Panc1 (cell line): ENCODE results near the gene FBXW8. TPM values are rescaled to one million over a fixed set of nuclear protein-coding genes. Genes with fewer than 3 reads are reported as not detected.

Experiments
- ATAC-seq: fragments of 200-7000 bp; cut with Tn5 transposase; 2 replicates; pipeline ENCODE4 v1.9.1; 2020; ENCODE audit warnings: mild to moderate bottlenecking, moderate library complexity
- BruUV-seq: library from RNA; stranded (reverse); fragments of 400-500 nt; replicated peaks from 2 replicates; lab custom pipeline; 2021; lab: Mats Ljungman, UMichigan
- CTCF ChIA-PET: fragments of 300-600 bp; sonication (Branson Sonifier 250); formaldehyde crosslinking; loops from one replicate; lab custom pipeline; 2022; ENCODE audit warnings: antibody characterized with exemption; lab: Charles Lee
- POLR2A ChIA-PET: fragments of 300-600 bp; sonication (Branson Sonifier 250); formaldehyde crosslinking; loops from one replicate; lab custom pipeline; 2022; ENCODE audit warnings: antibody characterized with exemption; lab: Charles Lee
- DNase-seq: peaks from one replicate; pipeline ENCODE4 v3.0.0-alpha.2; 2010; ENCODE audit warnings: low read depth, low spot score
- H3K27ac ChIP-seq: 2 replicates; pipeline ENCODE4 v1.5.1; 2011; ENCODE audit warnings: mild to moderate bottlenecking, low read length, inconsistent platforms
- H3K27me3 ChIP-seq: fragments of 200-500 bp; sonication (Bioruptor generic); 2 replicates; pipeline ENCODE4 v1.6.0; 2014; ENCODE audit warnings: low read length, inconsistent platforms; ENCODE audit not compliant: control insufficient read depth, insufficient read depth
- H3K36me3 ChIP-seq: fragments of 200-500 bp; sonication (Bioruptor generic); 2 replicates; pipeline ENCODE4 v1.5.1; 2014; ENCODE audit warnings: inconsistent platforms, mild to moderate bottlenecking, low read length, moderate library complexity; ENCODE audit not compliant: control insufficient read depth, insufficient read depth
- H3K4me1 ChIP-seq: 2 replicates; pipeline ENCODE4 v1.5.1; 2011; ENCODE audit warnings: inconsistent platforms, mild to moderate bottlenecking, low read length, moderate library complexity; ENCODE audit not compliant: control insufficient read depth, insufficient read depth
- H3K4me3 ChIP-seq, 2 experiments: 2 replicates each; pipeline ENCODE4 v1.5.1; 2011 to 2012; ENCODE audit warnings: low read depth in 2 of 2, low read length in 2 of 2, mild to moderate bottlenecking in 2 of 2, inconsistent platforms in 1 of 2, moderate library complexity in 1 of 2
- H3K9me3 ChIP-seq: fragments of 200-500 bp; sonication (Bioruptor generic); 2 replicates; pipeline ENCODE4 v1.5.1; 2014; ENCODE audit warnings: low read depth, mild to moderate bottlenecking, inconsistent platforms, low read length, moderate library complexity; ENCODE audit not compliant: control insufficient read depth, insufficient read depth
- POLR2AphosphoS5 ChIP-seq: IDR thresholded peaks from 2 replicates; pipeline ENCODE4 v1.6.1; 2012; ENCODE audit warnings: mild to moderate bottlenecking, low read depth, low read length, moderate library complexity
- SIN3A ChIP-seq: IDR thresholded peaks from 2 replicates; pipeline ENCODE4 v1.6.1; 2012; ENCODE audit warnings: low read depth, mild to moderate bottlenecking, low read length, moderate library complexity, borderline replicate concordance; ENCODE audit not compliant: insufficient read depth
- TCF7L2 ChIP-seq: IDR thresholded peaks from 2 replicates; pipeline ENCODE4 v1.6.1; 2011; ENCODE audit warnings: mild to moderate bottlenecking, low read depth, low read length, inconsistent platforms
- in situ Hi-C: cut with HindIII; loops from 2 replicates; pipeline ENCODE4 v1.10.0; 2016; ENCODE audit warnings: low sequenced_read_pairs, low pct_unique_long_range_greater_than_20kb
- intact Hi-C: fragments of 100-400 bp; cut with micrococcal nuclease; formaldehyde crosslinking; loops from one replicate; pipeline ENCODE4 v1.10.0; 2022; ENCODE audit not compliant: unreplicated experiment
- total RNA-seq: library from RNA; stranded (reverse); gene quantifications from one replicate; pipeline ENCODE4 v1.2.1, GENCODE V29; 2021; ENCODE audit not compliant: unreplicated experiment
- TF ChIP-seq, protein P1 (sequence below), 2 experiments: IDR thresholded peaks; 2 replicates each; pipeline ENCODE4 v1.6.1; 2011 to 2012; ENCODE audit warnings: low read depth in 2 of 2, control low read depth in 1 of 2, low read length in 1 of 2, mild to moderate bottlenecking in 1 of 2, moderate library complexity in 1 of 2; ENCODE audit not compliant: insufficient read depth in 1 of 2
- TF ChIP-seq, protein P2 (sequence below): fragments of 450-650 bp; IDR thresholded peaks from 2 replicates; pipeline ENCODE4 v1.5.1; 2017; ENCODE audit warnings: mild to moderate bottlenecking

FBXW8 gene
- total RNA-seq, 1 experiment from 2014 or later = 18.0 TPM

DNA sequence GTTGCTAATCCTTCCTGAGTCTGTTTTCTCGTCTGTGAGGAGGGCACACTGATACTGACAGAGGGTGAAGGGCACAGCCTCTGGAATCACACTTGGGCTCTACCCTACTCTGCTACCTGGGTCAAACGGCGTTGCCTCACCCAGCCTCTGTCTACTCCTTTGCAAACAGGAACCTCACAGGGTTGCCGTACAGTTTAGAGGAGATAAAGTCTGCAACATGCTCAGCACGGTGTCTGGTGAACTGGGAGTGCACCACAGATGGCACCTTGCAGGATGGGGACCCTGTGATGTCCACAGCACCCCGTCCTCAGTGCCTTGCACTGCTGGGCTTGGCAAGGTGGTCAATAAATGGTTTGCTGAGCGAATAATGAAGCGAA is 150.2 kb downstream of the FBXW8 start:
- in situ Hi-C loops = no loop called here
- ChIA-PET CTCF (no interaction called here), POLR2A (no interaction called here)
- H3K4me3 ChIP-seq = no peak overlapping the region
- H3K27ac ChIP-seq = no peak overlapping the region
- H3K27me3 ChIP-seq = no peaks in the 10 kb centered on the region
- H3K36me3 ChIP-seq = no peaks in the 10 kb centered on the region
- intact Hi-C loops = no loop called here
- TF ChIP-seq TCF7L2 = no peak
- TF ChIP-seq, protein P1, sequence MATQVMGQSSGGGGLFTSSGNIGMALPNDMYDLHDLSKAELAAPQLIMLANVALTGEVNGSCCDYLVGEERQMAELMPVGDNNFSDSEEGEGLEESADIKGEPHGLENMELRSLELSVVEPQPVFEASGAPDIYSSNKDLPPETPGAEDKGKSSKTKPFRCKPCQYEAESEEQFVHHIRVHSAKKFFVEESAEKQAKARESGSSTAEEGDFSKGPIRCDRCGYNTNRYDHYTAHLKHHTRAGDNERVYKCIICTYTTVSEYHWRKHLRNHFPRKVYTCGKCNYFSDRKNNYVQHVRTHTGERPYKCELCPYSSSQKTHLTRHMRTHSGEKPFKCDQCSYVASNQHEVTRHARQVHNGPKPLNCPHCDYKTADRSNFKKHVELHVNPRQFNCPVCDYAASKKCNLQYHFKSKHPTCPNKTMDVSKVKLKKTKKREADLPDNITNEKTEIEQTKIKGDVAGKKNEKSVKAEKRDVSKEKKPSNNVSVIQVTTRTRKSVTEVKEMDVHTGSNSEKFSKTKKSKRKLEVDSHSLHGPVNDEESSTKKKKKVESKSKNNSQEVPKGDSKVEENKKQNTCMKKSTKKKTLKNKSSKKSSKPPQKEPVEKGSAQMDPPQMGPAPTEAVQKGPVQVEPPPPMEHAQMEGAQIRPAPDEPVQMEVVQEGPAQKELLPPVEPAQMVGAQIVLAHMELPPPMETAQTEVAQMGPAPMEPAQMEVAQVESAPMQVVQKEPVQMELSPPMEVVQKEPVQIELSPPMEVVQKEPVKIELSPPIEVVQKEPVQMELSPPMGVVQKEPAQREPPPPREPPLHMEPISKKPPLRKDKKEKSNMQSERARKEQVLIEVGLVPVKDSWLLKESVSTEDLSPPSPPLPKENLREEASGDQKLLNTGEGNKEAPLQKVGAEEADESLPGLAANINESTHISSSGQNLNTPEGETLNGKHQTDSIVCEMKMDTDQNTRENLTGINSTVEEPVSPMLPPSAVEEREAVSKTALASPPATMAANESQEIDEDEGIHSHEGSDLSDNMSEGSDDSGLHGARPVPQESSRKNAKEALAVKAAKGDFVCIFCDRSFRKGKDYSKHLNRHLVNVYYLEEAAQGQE (IDR thresholded peaks at IDR 0.05; ENCODE audit: insufficient read depth in 1 of 2, low read depth in 2 of 2, low read length in 1 of 2) = no peak
- TF ChIP-seq SIN3A = no peak
- TF ChIP-seq POLR2AphosphoS5 = no peak
- TF ChIP-seq, protein P2, sequence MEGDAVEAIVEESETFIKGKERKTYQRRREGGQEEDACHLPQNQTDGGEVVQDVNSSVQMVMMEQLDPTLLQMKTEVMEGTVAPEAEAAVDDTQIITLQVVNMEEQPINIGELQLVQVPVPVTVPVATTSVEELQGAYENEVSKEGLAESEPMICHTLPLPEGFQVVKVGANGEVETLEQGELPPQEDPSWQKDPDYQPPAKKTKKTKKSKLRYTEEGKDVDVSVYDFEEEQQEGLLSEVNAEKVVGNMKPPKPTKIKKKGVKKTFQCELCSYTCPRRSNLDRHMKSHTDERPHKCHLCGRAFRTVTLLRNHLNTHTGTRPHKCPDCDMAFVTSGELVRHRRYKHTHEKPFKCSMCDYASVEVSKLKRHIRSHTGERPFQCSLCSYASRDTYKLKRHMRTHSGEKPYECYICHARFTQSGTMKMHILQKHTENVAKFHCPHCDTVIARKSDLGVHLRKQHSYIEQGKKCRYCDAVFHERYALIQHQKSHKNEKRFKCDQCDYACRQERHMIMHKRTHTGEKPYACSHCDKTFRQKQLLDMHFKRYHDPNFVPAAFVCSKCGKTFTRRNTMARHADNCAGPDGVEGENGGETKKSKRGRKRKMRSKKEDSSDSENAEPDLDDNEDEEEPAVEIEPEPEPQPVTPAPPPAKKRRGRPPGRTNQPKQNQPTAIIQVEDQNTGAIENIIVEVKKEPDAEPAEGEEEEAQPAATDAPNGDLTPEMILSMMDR = no peak
- no peaks in the 10 kb centered on the region for H3K4me1 ChIP-seq
- no TSS peak for BruUV-seq
- no peaks in the 10 kb centered on the region for H3K9me3 ChIP-seq
- ATAC-seq (peak; percentile 43), DNase-seq (no peak)

DNA sequence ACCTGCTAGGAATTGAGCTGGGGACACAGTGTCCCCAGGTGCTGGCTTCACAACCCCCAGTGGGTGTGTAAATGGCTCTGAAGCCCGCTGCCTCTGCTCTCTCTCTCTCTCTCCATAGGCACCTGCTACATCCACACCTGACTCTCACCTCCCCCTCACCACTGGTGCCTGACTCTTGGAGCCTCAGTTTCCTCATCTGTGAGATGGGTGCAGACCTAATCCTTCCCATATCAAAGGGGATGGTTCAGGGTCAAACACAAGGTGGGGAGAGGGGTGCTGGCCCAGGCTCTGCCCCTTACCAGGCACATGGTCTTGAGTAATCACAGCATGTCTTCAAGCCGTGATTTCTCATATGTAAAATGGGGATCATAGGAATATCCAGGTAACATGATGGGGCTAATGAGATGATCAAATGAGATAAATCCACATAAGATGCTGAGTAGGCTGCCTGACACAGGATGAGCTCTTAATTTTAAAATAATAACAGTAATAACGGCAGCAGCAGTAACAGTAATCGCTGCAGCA is 150.9 kb downstream of the FBXW8 start:
- BruUV-seq = no TSS peak
- no peak for ATAC-seq
- no peaks in the 10 kb centered on the region for H3K36me3 ChIP-seq
- H3K27ac ChIP-seq = no peak overlapping the region
- no peaks in the 10 kb centered on the region for H3K9me3 ChIP-seq
- ChIA-PET CTCF (no interaction called here), POLR2A (no interaction called here)
- no peak overlapping the region for H3K4me3 ChIP-seq
- in situ Hi-C loops (no loop called here), intact Hi-C loops (no loop called here)
- DNase-seq = no peak
- TF ChIP-seq, protein P1 (IDR thresholded peaks at IDR 0.05; ENCODE audit: insufficient read depth in 1 of 2, low read depth in 2 of 2, low read length in 1 of 2) = no peak
- no peak for TF ChIP-seq TCF7L2
- TF ChIP-seq, protein P2 = no peak
- no peaks in the 10 kb centered on the region for H3K27me3 ChIP-seq
- no peaks in the 10 kb centered on the region for H3K4me1 ChIP-seq
